Sciatic nerve (tissue), 2 donors: ENCODE measurements around the gene GPR17. TPM values are rescaled to one million over a fixed set of nuclear protein-coding genes. Genes with fewer than 3 reads are reported as not detected.

Experiments
- ATAC-seq: fragments of 200-7000 bp; cut with Tn5 transposase; one replicate; pipeline ENCODE4 v1.9.1; 2020; ENCODE audit warnings: mild to moderate bottlenecking, moderate library complexity
- DNase-seq: peaks from one replicate; pipeline ENCODE4 v3.0.0-alpha.2; 2020; ENCODE audit warnings: low spot score
- intact Hi-C: fragments of 100-400 bp; cut with DNase I; formaldehyde crosslinking; loops from one replicate; pipeline ENCODE4 v1.14.2; 2022
- total RNA-seq: library from RNA; stranded (reverse); fragmentation: NEBNext Ultra II Directional; extraction: Animal tissue kit (Norgen Biotek cat#: 25700); gene quantifications from one replicate; pipeline ENCODE4 v1.2.1, GENCODE V29; 2021
- donor health status: DM: no; HTN: no; CAD: no.
- donor health status: DM: no; HTN: no; CAD: no.

The GPR17 gene
- total RNA-seq, 1 donor from 2014 or later, result 4.6 TPM

DNA sequence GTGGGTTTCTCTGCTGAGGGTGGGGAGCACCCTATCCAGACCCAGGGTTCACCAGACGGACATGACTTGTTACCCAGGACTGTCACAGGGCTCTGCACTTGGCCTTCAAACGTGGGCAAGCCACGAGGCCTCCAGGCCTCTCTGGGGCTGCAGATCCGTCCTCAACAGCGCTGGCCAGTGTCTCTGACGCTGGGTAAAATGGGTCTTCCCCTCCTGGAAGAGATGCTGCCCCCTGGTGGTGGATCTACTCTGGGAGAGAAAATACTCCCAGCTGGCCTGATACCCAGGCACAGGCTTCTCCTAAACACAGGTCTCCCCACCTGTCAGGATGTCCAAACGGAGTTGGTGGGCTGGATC is 3.7 kb downstream of the GPR17 start:
- intact Hi-C loops, result no loop called here
- DNase-seq (peak; percentile 93), ATAC-seq (peak; percentile 57)

GRCh38 chr2:127650041-127650784 is 4.3 kb downstream of the GPR17 start:
- DNase-seq (peak; percentile 79), ATAC-seq (peak; percentile 35)
- intact Hi-C loops, result no loop called here

DNA sequence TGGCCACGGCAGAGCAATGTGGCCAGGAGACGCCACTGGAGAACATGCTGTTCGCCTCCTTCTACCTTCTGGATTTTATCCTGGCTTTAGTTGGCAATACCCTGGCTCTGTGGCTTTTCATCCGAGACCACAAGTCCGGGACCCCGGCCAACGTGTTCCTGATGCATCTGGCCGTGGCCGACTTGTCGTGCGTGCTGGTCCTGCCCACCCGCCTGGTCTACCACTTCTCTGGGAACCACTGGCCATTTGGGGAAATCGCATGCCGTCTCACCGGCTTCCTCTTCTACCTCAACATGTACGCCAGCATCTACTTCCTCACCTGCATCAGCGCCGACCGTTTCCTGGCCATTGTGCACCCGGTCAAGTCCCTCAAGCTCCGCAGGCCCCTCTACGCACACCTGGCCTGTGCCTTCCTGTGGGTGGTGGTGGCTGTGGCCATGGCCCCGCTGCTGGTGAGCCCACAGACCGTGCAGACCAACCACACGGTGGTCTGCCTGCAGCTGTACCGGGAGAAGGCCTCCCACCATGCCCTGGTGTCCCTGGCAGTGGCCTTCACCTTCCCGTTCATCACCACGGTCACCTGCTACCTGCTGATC is 4.9 kb downstream of the GPR17 start:
- ATAC-seq, result no peak
- DNase-seq, result no peak
- intact Hi-C loops, result no loop called here

DNA sequence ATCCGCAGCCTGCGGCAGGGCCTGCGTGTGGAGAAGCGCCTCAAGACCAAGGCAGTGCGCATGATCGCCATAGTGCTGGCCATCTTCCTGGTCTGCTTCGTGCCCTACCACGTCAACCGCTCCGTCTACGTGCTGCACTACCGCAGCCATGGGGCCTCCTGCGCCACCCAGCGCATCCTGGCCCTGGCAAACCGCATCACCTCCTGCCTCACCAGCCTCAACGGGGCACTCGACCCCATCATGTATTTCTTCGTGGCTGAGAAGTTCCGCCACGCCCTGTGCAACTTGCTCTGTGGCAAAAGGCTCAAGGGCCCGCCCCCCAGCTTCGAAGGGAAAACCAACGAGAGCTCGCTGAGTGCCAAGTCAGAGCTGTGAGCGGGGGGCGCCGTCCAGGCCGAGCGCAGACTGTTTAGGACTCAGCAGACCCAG is 5.4 kb downstream of the GPR17 start:
- no peak for ATAC-seq
- no peak for DNase-seq
- intact Hi-C loops, result no loop called here

- intact Hi-C loops, result no loop called here
- ATAC-seq (peak; percentile 81), DNase-seq (peak; percentile 87)
These were observed 6.1 kb downstream of the GPR17 start for GRCh38 chr2:127651971-127652550.

- DNase-seq (no peak), ATAC-seq (no peak)
- intact Hi-C loops, result no loop called here
These were observed 6.9 kb downstream of the GPR17 start for GRCh38 chr2:127652786-127653357.

DNA sequence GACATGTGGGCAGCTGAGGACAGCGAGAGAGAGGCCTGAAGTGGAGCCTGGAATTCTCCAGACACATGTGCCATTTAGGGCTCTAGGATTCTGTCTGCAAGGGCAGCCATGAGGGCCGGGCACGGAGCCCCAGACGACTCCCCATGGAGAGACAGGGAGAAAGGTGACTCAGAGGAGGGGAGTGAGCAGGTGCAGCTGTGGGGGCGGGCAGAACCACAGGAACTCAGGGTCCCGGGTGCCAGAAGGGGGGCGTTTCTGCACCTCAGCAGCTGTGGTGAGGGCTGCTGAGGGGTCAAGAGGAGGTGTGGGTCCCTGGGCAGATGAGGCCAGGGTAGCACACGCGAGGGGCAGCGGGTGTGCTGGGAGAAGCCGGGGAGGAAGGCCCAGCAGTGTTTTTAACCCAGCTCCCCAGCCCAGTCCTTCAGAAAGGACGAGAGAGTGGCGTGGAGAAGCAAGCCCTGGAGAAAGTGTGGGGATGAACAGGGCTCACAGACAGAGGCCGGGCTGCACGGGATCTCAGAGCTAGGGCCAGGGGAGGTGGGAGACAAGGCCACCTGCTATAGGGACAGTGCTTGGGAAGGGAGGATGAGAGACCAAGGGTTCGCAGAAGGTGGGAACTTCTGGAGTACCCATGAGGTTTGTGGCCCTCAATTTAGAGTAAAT is 7.6 kb downstream of the GPR17 start:
- intact Hi-C loops, result no loop called here
- DNase-seq, result no peak
- ATAC-seq, result no peak

DNA sequence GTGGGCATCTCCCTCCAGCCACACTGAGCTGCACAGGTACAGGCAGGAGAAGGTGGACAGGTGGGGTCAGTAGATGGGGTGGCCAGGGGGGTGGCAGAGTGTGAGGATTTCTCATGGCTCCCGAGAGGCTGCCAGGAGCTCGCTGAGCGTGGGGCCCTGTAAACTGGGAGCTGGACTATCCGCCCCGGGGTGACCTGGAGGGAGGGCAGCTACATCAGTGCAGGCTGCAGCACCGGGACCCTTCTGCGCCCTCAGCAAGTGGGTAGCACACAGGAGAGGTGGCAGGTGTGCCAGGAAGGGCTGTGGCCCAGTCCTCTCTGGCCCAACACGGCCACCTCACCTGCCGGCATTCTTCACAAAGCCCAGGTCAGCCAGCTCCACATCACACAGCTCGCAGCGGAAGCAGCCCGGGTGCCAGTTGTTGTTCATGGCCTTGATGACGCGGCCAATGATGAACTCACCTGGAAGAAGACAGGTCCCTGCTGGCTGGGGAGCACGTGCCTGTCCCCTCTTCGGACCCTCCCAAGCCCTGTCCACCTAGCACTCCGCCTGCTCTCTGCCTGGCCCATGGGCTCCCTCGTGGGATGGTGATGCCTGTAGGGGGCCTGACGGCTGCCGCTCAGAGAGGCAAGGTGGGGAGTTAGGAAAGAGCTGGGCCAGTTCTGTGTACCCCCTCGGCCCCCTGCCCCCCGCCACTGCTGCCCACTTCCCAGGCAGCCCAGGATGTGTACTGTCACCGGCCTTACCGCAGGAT is 8.3 kb downstream of the GPR17 start:
- ATAC-seq (no peak), DNase-seq (no peak)
- intact Hi-C loops, result no loop called here

GRCh38 chr2:127654838-127655175 is 8.9 kb downstream of the GPR17 start:
- intact Hi-C loops, result no loop called here
- ATAC-seq (no peak), DNase-seq (no peak)

GRCh38 chr2:127655209-127656073 is 9.5 kb downstream of the GPR17 start:
- no peak for DNase-seq
- intact Hi-C loops, result no loop called here
- ATAC-seq, result no peak

DNA sequence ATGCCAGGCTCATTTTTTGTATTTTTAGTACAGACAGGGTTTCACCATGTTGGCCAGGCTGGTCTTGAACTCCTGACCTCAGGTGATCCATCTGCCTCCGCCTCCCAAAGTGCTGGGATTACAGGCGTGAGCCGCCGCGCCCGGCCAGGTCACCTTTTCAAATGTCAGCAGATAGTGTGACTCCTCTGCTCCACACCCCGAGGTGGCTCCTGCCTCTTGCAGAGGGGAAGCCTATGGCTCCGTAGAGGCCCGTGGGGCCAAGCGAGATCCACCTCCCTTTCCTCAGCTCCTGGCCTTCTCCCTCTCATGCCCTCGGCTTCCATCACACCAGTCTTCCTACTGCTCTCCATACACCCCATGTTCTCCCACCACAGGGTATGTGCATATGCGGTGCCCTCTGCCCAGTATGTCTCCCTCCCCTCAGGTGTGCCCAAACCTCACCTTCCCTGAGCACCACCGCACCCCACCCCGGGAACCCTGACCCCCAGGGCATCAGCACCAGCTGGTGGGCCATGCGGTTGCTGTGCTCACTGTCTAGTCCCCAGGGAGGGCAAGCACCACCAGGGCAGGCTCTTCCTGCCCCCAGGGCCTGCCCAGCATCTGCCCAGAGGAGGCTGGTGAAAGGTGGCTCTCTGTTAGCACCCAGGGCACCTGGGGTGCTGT is 10.7 kb downstream of the GPR17 start:
- intact Hi-C loops, result no loop called here
- no peak for ATAC-seq
- peak; percentile 56 for DNase-seq

DNA sequence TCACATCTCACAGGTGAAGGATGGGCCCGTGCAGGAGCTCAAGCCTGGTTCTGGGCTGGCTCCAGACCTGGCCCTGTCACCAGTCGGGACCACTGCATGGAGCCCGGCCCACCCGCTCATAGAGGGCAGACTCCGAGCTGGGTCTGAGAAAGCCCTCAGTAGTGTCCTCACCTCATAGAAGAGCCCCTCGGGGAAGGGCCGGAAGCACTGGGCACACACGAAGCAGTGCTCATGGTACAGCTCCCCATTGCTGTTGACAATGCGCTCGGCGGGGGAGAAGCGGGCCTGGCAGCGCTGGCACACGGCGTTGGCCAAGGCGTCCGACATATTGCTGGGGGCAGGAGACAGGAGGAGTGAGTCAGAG is 11.3 kb downstream of the GPR17 start:
- no peak for ATAC-seq
- DNase-seq, result peak; percentile 46
- intact Hi-C loops, result no loop called here

GRCh38 chr2:127658146-127658545 is 12.2 kb downstream of the GPR17 start:
- intact Hi-C loops, result no loop called here
- ATAC-seq (no peak), DNase-seq (peak; percentile 28)

GRCh38 chr2:127658641-127659407 is 12.9 kb downstream of the GPR17 start:
- ATAC-seq, result no peak
- intact Hi-C loops, result no loop called here
- no peak for DNase-seq

DNA sequence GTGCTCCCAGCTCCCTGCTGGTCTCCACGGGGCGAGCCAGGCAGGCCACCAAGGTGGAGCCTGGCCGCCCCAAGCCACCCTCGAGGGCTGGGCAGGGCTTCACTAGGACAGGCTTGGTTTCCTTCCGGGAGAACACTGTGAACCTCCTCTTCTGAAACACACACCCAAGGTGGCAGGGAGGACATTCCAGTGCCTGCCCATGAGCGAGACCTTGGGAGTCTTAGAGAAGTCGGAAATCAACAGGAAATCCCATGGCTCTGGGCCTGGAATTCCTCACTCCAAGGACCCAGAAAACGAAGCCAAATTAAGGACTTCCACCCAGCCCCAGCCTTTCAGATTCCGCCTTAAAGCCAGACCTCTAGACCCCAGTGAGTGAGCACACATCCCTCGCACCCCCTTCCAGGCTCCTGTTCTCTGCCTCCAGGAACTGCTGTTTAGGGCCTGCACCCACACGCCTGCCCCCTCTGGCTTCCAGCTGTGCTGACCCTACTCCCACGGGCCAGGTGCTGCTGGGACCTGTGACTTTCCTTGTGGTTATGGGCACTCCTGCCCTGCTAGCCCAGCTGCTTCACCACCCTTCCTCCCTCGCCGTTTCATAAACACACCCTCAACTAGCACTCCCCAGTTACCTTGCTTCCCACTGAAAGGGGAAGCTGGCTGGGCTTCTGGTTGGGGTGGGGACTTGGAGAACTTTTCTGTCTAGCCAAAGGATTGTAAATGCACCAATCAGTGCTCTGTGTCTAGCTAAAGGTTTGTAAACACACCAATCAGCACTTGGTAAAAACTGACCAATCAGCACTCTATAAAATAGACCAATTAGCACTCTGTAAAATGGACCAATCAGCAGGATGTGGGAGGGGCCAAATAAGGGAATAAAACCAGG is 13.7 kb downstream of the GPR17 start:
- ATAC-seq, result no peak

GRCh38 chr2:127660291-127660578 is 14.3 kb downstream of the GPR17 start:
- intact Hi-C loops, result no loop called here
- ATAC-seq (no peak), DNase-seq (no peak)

More for the DNA sequence above, 13.7 kb downstream of the GPR17 start:
- intact Hi-C loops, result no loop called here
- DNase-seq, result no peak
